Heart right ventricle (tissue), 16 donors: Measurements from ENCODE around the gene PUM1. TPM values are rescaled to one million over a fixed set of nuclear protein-coding genes. Genes with fewer than 3 reads are reported as not detected.

Experiments
- ATAC-seq, 8 donors: fragments of 200-7000 bp; cut with Tn5 transposase; one replicate each; pipeline ENCODE4 v1.9.1; 2020; ENCODE audit warnings: mild to moderate bottlenecking in 8 of 8, moderate library complexity in 8 of 8, moderate number of reproducible peaks in 1 of 8
- DNase-seq, 2 donors: peaks; one replicate each; pipeline ENCODE4 v3.0.0-alpha.2; 2020
- H3K27ac ChIP-seq, 10 donors: fragments of 200-600 bp; sonication (generic) in 2 of 10; one replicate each; pipeline versions ENCODE4 v1.5.0 to v1.8.0; 2020 to 2022; ENCODE audit warnings: mild to moderate bottlenecking in 3 of 10
- H3K27me3 ChIP-seq, 7 donors: fragments of 200-600 bp; one replicate each; pipeline ENCODE4 v1.8.0; 2021 to 2022; ENCODE audit warnings: mild to moderate bottlenecking in 2 of 7
- H3K36me3 ChIP-seq, 9 donors: fragments of 200-600 bp; sonication (generic) in 1 of 9; one replicate each; pipeline versions ENCODE4 v1.5.0 to v1.8.0; 2020 to 2022; ENCODE audit warnings: mild to moderate bottlenecking in 2 of 9
- H3K4me1 ChIP-seq, 9 donors: fragments of 200-600 bp; sonication (generic) in 1 of 9; one replicate each; pipeline versions ENCODE4 v1.5.0 to v1.8.0; 2020 to 2022; ENCODE audit warnings: mild to moderate bottlenecking in 4 of 9
- H3K4me3 ChIP-seq, 10 donors: fragments of 200-600 bp; sonication (generic) in 2 of 10; one replicate each; pipeline versions ENCODE4 v1.5.0 to v1.8.0; 2020 to 2022; ENCODE audit warnings: mild to moderate bottlenecking in 7 of 10, moderate library complexity in 2 of 10
- H3K9me3 ChIP-seq, 11 donors: fragments of 200-600 bp in 10 of 11; sonication (generic) in 2 of 11; one replicate each; pipeline versions ENCODE4 v1.5.0 to v1.8.0; 2013 to 2022; ENCODE audit warnings: mild to moderate bottlenecking in 2 of 11, control low read depth in 1 of 11, moderate library complexity in 1 of 11
- WGBS, 2 donors: extraction: QIAGEN DNeasy Blood & Tissue Kit; methylation state at CpG; one replicate each; pipeline ENCODE4 v1.1.7; 2013; ENCODE audit warnings: inconsistent platforms in 1 of 2; 5-methylcytosine and 5-hydroxymethylcytosine counted together
- intact Hi-C, 10 donors: fragments of 100-400 bp; cut with DNase I; formaldehyde crosslinking; loops; one replicate each; pipeline versions ENCODE4 v1.11.1 to v1.14.2; 2022
- long read RNA-seq, 3 donors: library from polyadenylated mRNA; unstranded; transcript quantifications; one replicate each; pipeline ENCODE4 v2.0.0, GENCODE V29; 2020 to 2021
- polyA plus RNA-seq, 2 donors: library from polyadenylated mRNA; stranded (reverse); fragments of 200-250 nt; gene quantifications; one replicate each; pipeline ENCODE4 v1.2.3, GENCODE V29; 2013
- total RNA-seq, 10 donors: library from RNA; stranded (reverse); fragmentation: NEBNext Ultra II Directional in 3 of 10; extraction: Animal tissue kit (Norgen Biotek cat#: 25700) in 3 of 10; gene quantifications; one replicate each; pipeline versions ENCODE4 v1.2.1 to v1.2.4, GENCODE V29; 2021 to 2023
- TF ChIP-seq, protein P1 (sequence below), 9 donors: fragments of 200-600 bp; sonication (generic) in 2 of 9; IDR thresholded peaks; one replicate each; pipeline versions ENCODE4 v1.5.0 to v1.8.0; 2021 to 2022; ENCODE audit warnings: antibody characterized with exemption in 9 of 9, mild to moderate bottlenecking in 5 of 9, moderate library complexity in 1 of 9
- donor health status: Arrhythmogenic right ventricular cardiomyopathy.
- donor health status: ischemic (EF 13 %, LVEDD 7.1; RV severe dilation, severe dysfunction).
- donor health status: healthy with polysubstance abuse.
- donor health status: DM: no; HTN: yes; CAD: no.
- donor health status: DM: no; HTN: no; CAD: no.
- donor health status: ischemic (EF 25% LVEDD 6.9; RV normal size, moderate dysfunction).
- donor health status: ischemic (EF 25% LVEDD 5.7; RV mildly dilated, moderate dysfunction).
- donor health status: healthy.
- donor health status: DM: yes; HTN: yes; CAD: no.
- donor health status: Ischemic cardiomyopathy.
- donor health status: ischemic (EF 35%, LVEDD 5.7; RV mildly dilated, moderate dysfunction).
- donor health status: nonischemic (EF 11% LVEDD 7.7; RV severe dilation, severe dysfunction).
- donor health status: DM: yes; HTN: yes; CAD: no.
- donor health status: PGD.
- donor health status: ischemic (EF 29% LVEDD 5.4; RV normal size, mild dysfunction).
- donor health status: nonischemic (EF 23%, LVEDD 6.1; RV moderate dilation, normal function).

PUM1 gene, protein sequence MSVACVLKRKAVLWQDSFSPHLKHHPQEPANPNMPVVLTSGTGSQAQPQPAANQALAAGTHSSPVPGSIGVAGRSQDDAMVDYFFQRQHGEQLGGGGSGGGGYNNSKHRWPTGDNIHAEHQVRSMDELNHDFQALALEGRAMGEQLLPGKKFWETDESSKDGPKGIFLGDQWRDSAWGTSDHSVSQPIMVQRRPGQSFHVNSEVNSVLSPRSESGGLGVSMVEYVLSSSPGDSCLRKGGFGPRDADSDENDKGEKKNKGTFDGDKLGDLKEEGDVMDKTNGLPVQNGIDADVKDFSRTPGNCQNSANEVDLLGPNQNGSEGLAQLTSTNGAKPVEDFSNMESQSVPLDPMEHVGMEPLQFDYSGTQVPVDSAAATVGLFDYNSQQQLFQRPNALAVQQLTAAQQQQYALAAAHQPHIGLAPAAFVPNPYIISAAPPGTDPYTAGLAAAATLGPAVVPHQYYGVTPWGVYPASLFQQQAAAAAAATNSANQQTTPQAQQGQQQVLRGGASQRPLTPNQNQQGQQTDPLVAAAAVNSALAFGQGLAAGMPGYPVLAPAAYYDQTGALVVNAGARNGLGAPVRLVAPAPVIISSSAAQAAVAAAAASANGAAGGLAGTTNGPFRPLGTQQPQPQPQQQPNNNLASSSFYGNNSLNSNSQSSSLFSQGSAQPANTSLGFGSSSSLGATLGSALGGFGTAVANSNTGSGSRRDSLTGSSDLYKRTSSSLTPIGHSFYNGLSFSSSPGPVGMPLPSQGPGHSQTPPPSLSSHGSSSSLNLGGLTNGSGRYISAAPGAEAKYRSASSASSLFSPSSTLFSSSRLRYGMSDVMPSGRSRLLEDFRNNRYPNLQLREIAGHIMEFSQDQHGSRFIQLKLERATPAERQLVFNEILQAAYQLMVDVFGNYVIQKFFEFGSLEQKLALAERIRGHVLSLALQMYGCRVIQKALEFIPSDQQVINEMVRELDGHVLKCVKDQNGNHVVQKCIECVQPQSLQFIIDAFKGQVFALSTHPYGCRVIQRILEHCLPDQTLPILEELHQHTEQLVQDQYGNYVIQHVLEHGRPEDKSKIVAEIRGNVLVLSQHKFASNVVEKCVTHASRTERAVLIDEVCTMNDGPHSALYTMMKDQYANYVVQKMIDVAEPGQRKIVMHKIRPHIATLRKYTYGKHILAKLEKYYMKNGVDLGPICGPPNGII
- total RNA-seq, result 10 to 100 TPM; 69.7 to 91.2 (median 82.9) TPM
- polyA plus RNA-seq, result 10 to 100 TPM; 13.5 to 27.4 TPM
- long read RNA-seq, donor 1, full-length matches to known transcripts, result 28 of 85 reads
- long read RNA-seq, donor 1, partial matches to known transcripts, result 18 of 85 reads
- long read RNA-seq, donor 1, other reads (novel, unspliced or antisense), result 39 of 85 reads
- long read RNA-seq, donor 2, full-length matches to known transcripts, result 25 of 89 reads
- long read RNA-seq, donor 2, partial matches to known transcripts, result 21 of 89 reads
- long read RNA-seq, donor 2, other reads (novel, unspliced or antisense), result 43 of 89 reads
- long read RNA-seq, donor 3, full-length matches to known transcripts, result 35 of 124 reads
- long read RNA-seq, donor 3, partial matches to known transcripts, result 28 of 124 reads
- long read RNA-seq, donor 3, other reads (novel, unspliced or antisense), result 61 of 124 reads

DNA sequence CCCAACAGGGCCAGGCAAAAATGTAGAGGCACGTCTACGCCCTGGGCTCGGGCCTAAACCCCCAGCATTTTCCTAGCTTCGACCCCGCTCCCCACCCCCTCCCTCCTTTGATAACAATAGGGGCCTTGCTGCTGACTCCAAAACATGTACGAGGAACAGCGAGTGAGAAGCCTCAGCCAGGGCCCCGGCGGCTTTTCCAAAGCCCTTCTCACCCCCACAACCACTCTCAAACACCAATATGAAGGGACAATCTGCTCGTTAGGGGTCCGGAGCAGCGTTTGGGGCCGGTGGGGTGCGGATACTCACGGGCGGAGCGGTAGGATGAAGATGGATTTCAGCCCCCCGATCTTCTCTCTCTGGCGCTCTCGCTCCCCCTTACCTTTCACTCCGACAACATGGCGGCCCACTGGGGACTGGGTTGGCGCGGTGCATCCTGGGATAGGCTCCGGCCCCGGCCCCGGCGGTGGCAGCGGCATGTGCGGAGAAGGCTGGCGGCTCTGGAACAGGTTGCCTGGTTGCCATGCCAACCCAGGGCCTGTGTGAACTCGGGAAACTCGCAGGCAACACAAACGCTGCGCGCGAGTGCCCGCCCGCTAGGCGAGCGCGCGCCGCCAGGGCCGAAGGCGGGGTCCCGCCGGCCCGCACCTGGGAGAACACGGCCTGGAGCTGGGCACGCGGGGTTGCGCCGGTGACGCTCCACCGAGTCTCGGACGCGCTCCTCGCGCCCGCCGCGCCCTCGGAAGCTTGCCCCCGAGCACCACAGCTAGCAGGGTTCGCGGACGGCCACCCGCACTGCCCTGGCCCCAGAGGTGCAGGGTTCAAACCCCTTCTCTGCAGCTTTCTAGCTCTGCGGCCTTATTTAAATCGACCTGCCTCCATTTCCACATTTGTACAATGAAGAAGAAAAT, at the start of gene PUM1:
Gene PUM1, minus strand, starts transcription at position 408 of the 908 bp plus-strand sequence. CDS start 6,151 bp downstream, outside the sequence.
- Histone ChIP-seq H3K27ac (peak within 1 kb of the TSS; percentile 79 to 97 (median 91)), H3K27me3 (no peaks in the 10 kb centered on the region), H3K9me3 (no peaks in the 10 kb centered on the region), H3K4me3 (peak within 1 kb of the TSS; percentile 46 to 78 (median 68)), H3K4me1 (peaks cover 0 to 38% (median 35%) of the 10 kb centered on the region in 9 donors), H3K36me3 (peaks cover 0 to 5% (median 0%) of the 10 kb centered on the region in 9 donors)
- peak; percentile 99 to 100 (median 100) for ATAC-seq
- DNase-seq, result peak; percentile 96 to 97
- 1% methylated on average over 72 of the region's 72 CpGs for whole genome bisulfite sequencing, 2 donors
- TF ChIP-seq, protein P1, sequence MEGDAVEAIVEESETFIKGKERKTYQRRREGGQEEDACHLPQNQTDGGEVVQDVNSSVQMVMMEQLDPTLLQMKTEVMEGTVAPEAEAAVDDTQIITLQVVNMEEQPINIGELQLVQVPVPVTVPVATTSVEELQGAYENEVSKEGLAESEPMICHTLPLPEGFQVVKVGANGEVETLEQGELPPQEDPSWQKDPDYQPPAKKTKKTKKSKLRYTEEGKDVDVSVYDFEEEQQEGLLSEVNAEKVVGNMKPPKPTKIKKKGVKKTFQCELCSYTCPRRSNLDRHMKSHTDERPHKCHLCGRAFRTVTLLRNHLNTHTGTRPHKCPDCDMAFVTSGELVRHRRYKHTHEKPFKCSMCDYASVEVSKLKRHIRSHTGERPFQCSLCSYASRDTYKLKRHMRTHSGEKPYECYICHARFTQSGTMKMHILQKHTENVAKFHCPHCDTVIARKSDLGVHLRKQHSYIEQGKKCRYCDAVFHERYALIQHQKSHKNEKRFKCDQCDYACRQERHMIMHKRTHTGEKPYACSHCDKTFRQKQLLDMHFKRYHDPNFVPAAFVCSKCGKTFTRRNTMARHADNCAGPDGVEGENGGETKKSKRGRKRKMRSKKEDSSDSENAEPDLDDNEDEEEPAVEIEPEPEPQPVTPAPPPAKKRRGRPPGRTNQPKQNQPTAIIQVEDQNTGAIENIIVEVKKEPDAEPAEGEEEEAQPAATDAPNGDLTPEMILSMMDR (IDR thresholded peaks at IDR 0.05), result peak in 3 of 9 donors; percentile 7 to 19 (median 18)
- intact Hi-C loops, result loop anchor here in 5 of 10 donors (10.0 kb wide), 3 partner anchors 51 to 101 kb away; no protein-coding TSS in a partner anchor

DNA sequence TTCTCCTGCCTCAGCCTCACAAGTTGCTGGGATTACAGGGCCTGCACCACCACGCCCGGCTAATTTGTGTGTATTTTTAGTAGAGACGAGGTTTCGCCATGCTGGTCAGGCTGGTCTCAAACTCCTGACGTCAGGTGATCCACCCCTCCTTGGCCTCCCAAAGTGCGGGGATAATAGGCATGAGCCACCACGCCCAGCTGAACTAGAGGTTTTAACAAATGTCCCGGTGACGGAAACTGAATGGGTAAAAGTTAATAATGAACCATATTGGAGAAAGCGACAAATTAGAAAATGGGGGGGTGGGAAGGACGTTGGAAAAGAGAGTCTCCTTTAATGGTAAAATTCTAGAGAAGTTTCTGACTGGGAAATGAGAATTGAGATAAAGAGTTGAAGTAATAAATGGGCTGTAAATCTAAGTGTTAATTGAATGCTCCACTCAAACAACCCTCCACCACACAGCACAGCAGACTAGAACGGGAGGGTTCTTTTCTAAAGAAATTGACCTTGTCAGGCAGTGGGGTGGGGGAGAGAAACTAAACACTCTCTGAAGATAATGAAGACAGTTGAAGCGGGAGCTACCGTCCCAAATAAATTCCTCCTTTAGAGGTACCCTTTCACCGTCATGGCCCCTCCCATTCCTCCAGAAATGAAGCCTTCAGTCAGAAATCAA, 46.9 kb upstream of the PUM1 start:
- no peaks in the 10 kb centered on the region for H3K9me3 ChIP-seq
- DNase-seq (no peak), ATAC-seq (no peak)
- intact Hi-C loops, result no loop called here
- TF ChIP-seq, protein P1 (IDR thresholded peaks at IDR 0.05), result no peak
- H3K27me3 ChIP-seq, result peaks cover 0 to 5% (median 0%) of the 10 kb centered on the region in 7 donors
- WGBS, 2 donors, result 78 to 79% methylated on average over 15 of the region's 15 CpGs
- H3K4me1 ChIP-seq, result peaks cover 0 to 40% (median 0%) of the 10 kb centered on the region in 9 donors
- no peak overlapping the region for H3K4me3 ChIP-seq
- H3K27ac ChIP-seq, result no peak overlapping the region
- H3K36me3 ChIP-seq, result no peaks in the 10 kb centered on the region
